SK-N-SH (cell line): ENCODE results near the gene ASPN. TPM values are rescaled to one million over a fixed set of nuclear protein-coding genes. Genes with fewer than 3 reads are reported as not detected.

Experiments used
- CTCF ChIA-PET: fragments of 300-600, 350-600 bp; formaldehyde crosslinking; extraction: SDS; loops from one replicate; lab custom pipeline; 2021; lab: Yijun Ruan, JAX
- POLR2A ChIA-PET: fragments of 350-600 bp; sonication (Branson Sonifier 250); formaldehyde crosslinking; extraction: SDS; loops from one replicate; lab custom pipeline; 2020; ENCODE audit warnings: antibody characterized with exemption, inconsistent platforms; lab: Yijun Ruan, JAX
- DNase-seq: peaks from one replicate; pipeline ENCODE4 v3.0.0; 2012
- H2AFZ ChIP-seq: fragments of 200-600 bp; sonication (generic); 2 replicates; pipeline ENCODE4 v1.8.1; 2016; ENCODE audit warnings: antibody characterized with exemption, mild to moderate bottlenecking, low read depth
- H3F3A ChIP-seq: fragments of 200-600 bp; sonication (generic); replicated peaks from 2 replicates; pipeline ENCODE3; 2016; ENCODE audit warnings: antibody characterized with exemption, mild to moderate bottlenecking; ENCODE audit not compliant: insufficient read depth
- H3K27ac ChIP-seq, 2 experiments: fragments of 200-500 bp in 1 of 2; fragments of 200-600 bp in 1 of 2; sonication (Bioruptor generic) in 1 of 2; sonication (generic), shearing (Covaris generic) in 1 of 2; 2 replicates each; pipeline versions ENCODE4 v1.5.1 to v1.6.1; 2014 to 2016; ENCODE audit warnings: low read depth in 2 of 2, inconsistent platforms in 1 of 2, low read length in 1 of 2, mild to moderate bottlenecking in 1 of 2, mixed read lengths in 1 of 2
- H3K27me3 ChIP-seq: fragments of 200-600 bp; sonication (generic), shearing (Covaris generic); 2 replicates; pipeline ENCODE4 v1.6.1; 2016; ENCODE audit warnings: mixed run types; ENCODE audit not compliant: insufficient read depth
- H3K36me3 ChIP-seq, 2 experiments: fragments of 200-500 bp in 1 of 2; fragments of 200-600 bp in 1 of 2; sonication (Bioruptor generic) in 1 of 2; sonication (generic) in 1 of 2; replicated peaks in 1 of 2; 2 replicates each; pipeline versions ENCODE3 to v1.5.1; 2014 to 2016; ENCODE audit warnings: low read length in 1 of 2, mild to moderate bottlenecking in 1 of 2; ENCODE audit not compliant: insufficient read depth in 2 of 2, control insufficient read depth in 1 of 2
- H3K4me1 ChIP-seq, 2 experiments: fragments of 200-500 bp in 1 of 2; fragments of 200-600 bp in 1 of 2; sonication (Bioruptor generic) in 1 of 2; sonication (generic), shearing (Covaris generic) in 1 of 2; 2 replicates each; pipeline versions ENCODE4 v1.5.1 to v1.6.1; 2014 to 2016; ENCODE audit warnings: low read depth in 1 of 2, low read length in 1 of 2, mixed run types in 1 of 2; ENCODE audit not compliant: insufficient read depth in 2 of 2, control insufficient read depth in 1 of 2
- H3K4me2 ChIP-seq: fragments of 200-600 bp; sonication (generic), shearing (Covaris generic); 2 replicates; pipeline ENCODE4 v1.6.1; 2017; ENCODE audit warnings: mixed run types
- H3K4me3 ChIP-seq, 2 experiments: fragments of 200-500 bp in 1 of 2; fragments of 200-600 bp in 1 of 2; sonication (Bioruptor generic) in 1 of 2; sonication (generic), shearing (Covaris generic) in 1 of 2; 2 replicates each; pipeline versions ENCODE4 v1.5.1 to v1.8.1; 2014 to 2016; ENCODE audit warnings: low read depth in 2 of 2, inconsistent platforms in 1 of 2, low read length in 1 of 2, mild to moderate bottlenecking in 1 of 2, mixed read lengths in 1 of 2, moderate library complexity in 1 of 2
- H3K79me2 ChIP-seq: fragments of 200-600 bp; sonication (generic); 2 replicates; pipeline ENCODE4 v1.8.1; 2017; ENCODE audit warnings: mild to moderate bottlenecking; ENCODE audit not compliant: insufficient read depth
- H3K9ac ChIP-seq: fragments of 200-600 bp; sonication (generic); 2 replicates; pipeline ENCODE4 v1.6.1; 2017; ENCODE audit warnings: mixed run types
- H3K9me2 ChIP-seq: fragments of 200-600 bp; sonication (generic); 2 replicates; pipeline ENCODE4 v1.6.1; 2017; ENCODE audit warnings: mixed run types
- H3K9me3 ChIP-seq: fragments of 200-600 bp; sonication (generic); 2 replicates; pipeline ENCODE4 v1.6.1; 2017; ENCODE audit warnings: mixed run types, mild to moderate bottlenecking, moderate library complexity
- H4K20me1 ChIP-seq: fragments of 200-600 bp; sonication (generic); 2 replicates; pipeline ENCODE4 v1.6.1; 2017; ENCODE audit warnings: mild to moderate bottlenecking, mixed run types; ENCODE audit not compliant: insufficient read depth
- CHD2 ChIP-seq: fragments of 150-350 bp; IDR thresholded peaks from 2 replicates; pipeline ENCODE4 v1.6.1; 2018; ENCODE audit warnings: low read length; ENCODE audit not compliant: partially characterized antibody
- ELF1 ChIP-seq: IDR thresholded peaks from 2 replicates; pipeline ENCODE4 v1.4.0; 2012
- EP300 ChIP-seq, 2 experiments: IDR thresholded peaks; 2 replicates each; pipeline versions ENCODE4 v1.4.0 to v1.6.1; 2012; ENCODE audit warnings: borderline replicate concordance in 1 of 2, low read depth in 1 of 2, low read length in 1 of 2
- EZH2phosphoT487 ChIP-seq: fragments of 200-600 bp; sonication (generic); IDR thresholded peaks from 2 replicates; pipeline ENCODE4 v1.6.1; 2017; ENCODE audit warnings: low read depth, mixed run types, mild to moderate bottlenecking, antibody characterized with exemption, moderate library complexity, borderline replicate concordance
- FOXM1 ChIP-seq: IDR thresholded peaks from 2 replicates; pipeline ENCODE4 v1.4.0; 2012; ENCODE audit warnings: low read depth, mild to moderate bottlenecking
- JUND ChIP-seq: IDR thresholded peaks from 2 replicates; pipeline ENCODE4 v1.4.0; 2012
- MEF2A ChIP-seq: IDR thresholded peaks from 2 replicates; pipeline ENCODE4 v1.4.0; 2012; ENCODE audit warnings: low read depth, borderline replicate concordance
- MXI1 ChIP-seq: IDR thresholded peaks from 2 replicates; pipeline ENCODE4 v1.6.1; 2012; ENCODE audit warnings: mild to moderate bottlenecking, low read depth, low read length, improper control_type of control experiment
- NFIC ChIP-seq: IDR thresholded peaks from 2 replicates; pipeline ENCODE4 v1.4.0; 2012; ENCODE audit warnings: borderline replicate concordance
- PBX3 ChIP-seq: IDR thresholded peaks from 2 replicates; pipeline ENCODE4; 2012
- POLR2AphosphoS5 ChIP-seq: IDR thresholded peaks from 2 replicates; pipeline ENCODE4 v1.6.1; 2012; ENCODE audit warnings: low read depth, low read length
- RAD21 ChIP-seq: IDR thresholded peaks from 2 replicates; pipeline ENCODE4 v1.6.1; 2012; ENCODE audit warnings: mild to moderate bottlenecking, low read length
- RCOR1 ChIP-seq: fragments of 150-350 bp; IDR thresholded peaks from 2 replicates; pipeline ENCODE4 v1.6.1; 2017; ENCODE audit warnings: antibody characterized with exemption, low read length
- RXRA ChIP-seq: IDR thresholded peaks from 2 replicates; pipeline ENCODE4 v1.4.0; 2012; ENCODE audit warnings: low read depth, mild to moderate bottlenecking, borderline replicate concordance
- TAF1 ChIP-seq: IDR thresholded peaks from 2 replicates; pipeline ENCODE4 v1.6.1; 2012; ENCODE audit warnings: low read depth, mild to moderate bottlenecking, low read length, moderate library complexity, borderline replicate concordance
- TCF12 ChIP-seq: IDR thresholded peaks from 2 replicates; pipeline ENCODE4 v1.4.0; 2012
- TEAD4 ChIP-seq: IDR thresholded peaks from 2 replicates; pipeline ENCODE4 v1.4.0; 2012; ENCODE audit warnings: mild to moderate bottlenecking, borderline replicate concordance; ENCODE audit not compliant: insufficient read depth
- USF2 ChIP-seq: fragments of 150-350 bp; IDR thresholded peaks from 2 replicates; pipeline ENCODE4 v1.6.1; 2017; ENCODE audit warnings: antibody characterized with exemption, low read length, low read depth, borderline replicate concordance
- YY1 ChIP-seq: IDR thresholded peaks from 2 replicates; pipeline ENCODE4 v1.4.0; 2012; ENCODE audit warnings: low read depth, mild to moderate bottlenecking
- WGBS: methylation state at CpG from one replicate; pipeline ENCODE4 v1.1.6; 2017; ENCODE audit warnings: low lambda C conversion rate; 5-methylcytosine and 5-hydroxymethylcytosine counted together
- polyA plus RNA-seq, 3 experiments: library from polyadenylated mRNA; depleted of rRNA; stranded (reverse); fragments of >200 nt; gene quantifications; 2 replicates each; pipeline ENCODE4 v1.2.3, GENCODE V29; 2012

Gene ASPN
- polyA plus RNA-seq, 1 of the 3 experiments (the other 2 are of a cell fraction), result 0.76 TPM

GRCh38 chr9:92426501-92427145 is 55.7 kb downstream of the ASPN start:
- DNase-seq, result no peak
- H4K20me1 ChIP-seq, result no peaks in the 10 kb centered on the region
- H3K9me3 ChIP-seq, result no peaks in the 10 kb centered on the region
- TF ChIP-seq CHD2, result no peak
- no peak for TF ChIP-seq JUND
- TF ChIP-seq RCOR1, result 0 out of 2 replicates have a peak, but pooled peaks have one; percentile 17
- TF ChIP-seq PBX3, result peak; percentile 38; the same call in 1 of the 2 replicates
- TF ChIP-seq FOXM1, result no peak
- no peak for TF ChIP-seq NFIC
- 0 out of 2 replicates have a peak, but pooled peaks have one; percentile 6 for TF ChIP-seq TCF12
- TF ChIP-seq YY1, result no peak
- TF ChIP-seq EP300 (IDR thresholded peaks at IDR 0.05; ENCODE audit: borderline replicate concordance in 1 of 2, low read depth in 1 of 2, low read length in 1 of 2), result 0 out of 4 replicates have a peak, but pooled peaks of 1 of the 2 experiments have one; percentile 48
- H3K9me2 ChIP-seq, result no peaks in the 10 kb centered on the region
- CTCF ChIA-PET, result interaction anchor here (1.6 kb wide), 1 partner anchor 94 kb away, joined by 3 read pairs; no protein-coding TSS in a partner anchor
- H3K9ac ChIP-seq, result no peak overlapping the region
- 70% methylated on average over 5 of the region's 5 CpGs for WGBS
- H3K4me1 ChIP-seq, result peaks cover 9 to 16% of the 10 kb centered on the region in 2 experiments
- no peaks in the 10 kb centered on the region for H3K36me3 ChIP-seq
- H3K79me2 ChIP-seq, result no peaks in the 10 kb centered on the region
- H3K4me3 ChIP-seq, result no peak overlapping the region
- POLR2A ChIA-PET, result no interaction called here
- peaks cover 5% of the 10 kb centered on the region for H3F3A ChIP-seq
- peak overlapping the region; percentile 73; the same call in 1 of the 2 replicates for H2AFZ ChIP-seq
- no peaks in the 10 kb centered on the region for H3K27me3 ChIP-seq
- peak overlapping the region; percentile 70 to 77; a peak in 2 of 4 replicates for H3K27ac ChIP-seq
- H3K4me2 ChIP-seq, result no peak overlapping the region

- H3K9ac ChIP-seq, result peak overlapping the region; percentile 13; the same call in 1 of the 2 replicates
- ChIA-PET CTCF (interaction anchor here (1.3 to 1.6 kb wide), 2 partner anchors 13 to 97 kb away, joined by 3 to 7 read pairs; no protein-coding TSS in a partner anchor), POLR2A (no interaction called here)
- H3K9me2 ChIP-seq, result no peaks in the 10 kb centered on the region
- peaks cover 9 to 16% of the 10 kb centered on the region in 2 experiments for H3K4me1 ChIP-seq
- WGBS, result 12% methylated on average over 2 of the region's 2 CpGs
- H3K4me3 ChIP-seq, result no peak overlapping the region
- H2AFZ ChIP-seq, result peak overlapping the region; percentile 73
- H3K27me3 ChIP-seq, result no peaks in the 10 kb centered on the region
- H4K20me1 ChIP-seq, result no peaks in the 10 kb centered on the region
- no peaks in the 10 kb centered on the region for H3K36me3 ChIP-seq
- H3K4me2 ChIP-seq, result peak overlapping the region; percentile 22; the same call in 1 of the 2 replicates
- H3K9me3 ChIP-seq, result no peaks in the 10 kb centered on the region
- DNase-seq, result no peak
- H3F3A ChIP-seq, result peaks cover 5% of the 10 kb centered on the region
- no peaks in the 10 kb centered on the region for H3K79me2 ChIP-seq
- peak overlapping the region; percentile 70 to 77 for H3K27ac ChIP-seq
- TF ChIP-seq POLR2AphosphoS5 (peak; percentile 63; the same call in 1 of the 2 replicates), TEAD4 (no peak), ELF1 (no peak), TCF12 (peak; percentile 94), USF2 (no peak), RXRA (no peak), NFIC (peak; percentile 42; the same call in 1 of the 2 replicates), EZH2phosphoT487 (no peak), RAD21 (no peak), JUND (peak; percentile 25; the same call in 1 of the 2 replicates), EP300 (IDR thresholded peaks at IDR 0.05; ENCODE audit: borderline replicate concordance in 1 of 2, low read depth in 1 of 2, low read length in 1 of 2) (peak; percentile 9 to 45; a peak in 3 of 4 replicates), MEF2A (no peak), MXI1 (peak; percentile 36; the same call in 1 of the 2 replicates), TAF1 (0 out of 2 replicates have a peak, but pooled peaks have one; percentile 21), PBX3 (peak; percentile 76)
Measured at GRCh38 chr9:92425474-92425873, 56.8 kb downstream of the ASPN start.
